Activated CD4-positive, CD25-positive, alpha-beta regulatory T cell treated with anti-CD3 and anti-CD28 coated beads, Interleukin-2, amount 50 U/mL, for 16 hours (primary cell): Measurements from ENCODE around the gene USP17L20.
A peak's percentile ranks its signal among the peaks of the same experiment; 100 is the strongest.
"Not testable (repeated sequence)": the region's sequence is repeated elsewhere in the genome, so short reads cannot be mapped to it uniquely, and the experiment has no call there.

ENCODE experiments used
- DNase-seq: peaks from one replicate; pipeline ENCODE4 v3.0.0-alpha.2; 2020; ENCODE audit warnings: low read depth, low spot score

USP17L20 gene, protein sequence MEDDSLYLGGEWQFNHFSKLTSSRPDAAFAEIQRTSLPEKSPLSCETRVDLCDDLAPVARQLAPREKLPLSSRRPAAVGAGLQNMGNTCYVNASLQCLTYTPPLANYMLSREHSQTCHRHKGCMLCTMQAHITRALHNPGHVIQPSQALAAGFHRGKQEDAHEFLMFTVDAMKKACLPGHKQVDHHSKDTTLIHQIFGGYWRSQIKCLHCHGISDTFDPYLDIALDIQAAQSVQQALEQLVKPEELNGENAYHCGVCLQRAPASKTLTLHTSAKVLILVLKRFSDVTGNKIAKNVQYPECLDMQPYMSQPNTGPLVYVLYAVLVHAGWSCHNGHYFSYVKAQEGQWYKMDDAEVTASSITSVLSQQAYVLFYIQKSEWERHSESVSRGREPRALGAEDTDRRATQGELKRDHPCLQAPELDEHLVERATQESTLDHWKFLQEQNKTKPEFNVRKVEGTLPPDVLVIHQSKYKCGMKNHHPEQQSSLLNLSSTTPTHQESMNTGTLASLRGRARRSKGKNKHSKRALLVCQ

DNA sequence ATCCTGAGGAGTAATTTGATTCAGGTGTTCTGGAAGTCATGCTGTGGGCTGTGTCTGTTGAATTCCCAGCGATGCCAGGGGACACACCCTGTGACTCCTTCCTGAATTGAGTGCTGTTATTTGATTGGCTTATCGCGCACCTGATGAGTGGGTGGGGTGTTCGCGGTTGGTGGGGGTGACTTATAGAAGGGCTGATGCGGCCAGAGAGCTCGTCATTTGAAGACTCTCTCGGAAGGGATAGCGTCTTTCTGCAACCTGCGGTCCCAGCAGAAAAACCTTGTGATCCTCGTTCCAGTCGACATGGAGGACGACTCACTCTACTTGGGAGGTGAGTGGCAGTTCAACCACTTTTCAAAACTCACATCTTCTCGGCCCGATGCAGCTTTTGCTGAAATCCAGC, at the start of gene USP17L20:
Gene USP17L20, plus strand, starts transcription at position 301 of the 400 bp plus-strand sequence. Its CDS starts 0 bp downstream, at position 301.
- DNase-seq, result not testable (repeated sequence)

DNA sequence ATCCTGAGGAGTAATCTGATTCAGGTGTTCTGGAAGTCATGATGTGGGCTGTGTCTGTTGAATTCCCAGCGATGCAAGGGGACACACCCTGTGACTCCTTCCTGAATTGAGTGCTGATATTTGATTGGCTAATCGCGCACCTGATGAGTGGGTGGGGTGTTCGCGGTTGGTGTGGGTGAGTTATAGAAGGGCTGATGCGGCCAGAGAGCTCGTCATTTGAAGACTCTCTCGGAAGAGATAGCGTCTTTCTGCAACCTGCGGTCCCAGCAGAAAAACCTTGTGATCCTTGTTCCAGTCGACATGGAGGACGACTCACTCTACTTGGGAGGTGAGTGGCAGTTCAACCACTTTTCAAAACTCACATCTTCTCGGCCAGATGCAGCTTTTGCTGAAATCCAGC, 47.6 kb upstream of the USP17L20 start, which contains the start of gene USP17L10:
Gene USP17L10, plus strand, starts transcription at position 301 of the 400 bp plus-strand sequence. Its CDS starts 0 bp downstream, at position 301.
- DNase-seq, result not testable (repeated sequence)

DNA sequence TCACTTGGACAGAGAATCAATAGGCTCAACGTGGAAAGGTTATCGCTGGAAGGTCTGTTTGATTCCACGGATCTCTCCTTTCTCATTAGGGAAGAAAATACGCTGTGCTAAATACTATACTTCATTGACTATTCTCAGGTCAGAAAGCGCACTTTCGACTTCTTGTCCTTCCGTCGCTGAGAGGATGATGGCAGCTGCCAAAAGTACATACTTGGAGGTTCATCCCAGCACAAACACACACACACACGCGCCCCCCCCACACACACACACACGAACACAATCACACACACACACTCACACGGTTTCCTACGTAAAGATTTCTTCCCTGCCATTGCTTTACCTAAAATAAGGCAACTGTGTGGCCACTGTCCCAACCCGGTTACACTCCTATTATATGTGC, 43.2 kb upstream of the USP17L20 start:
- DNase-seq, result not testable (repeated sequence)

DNA sequence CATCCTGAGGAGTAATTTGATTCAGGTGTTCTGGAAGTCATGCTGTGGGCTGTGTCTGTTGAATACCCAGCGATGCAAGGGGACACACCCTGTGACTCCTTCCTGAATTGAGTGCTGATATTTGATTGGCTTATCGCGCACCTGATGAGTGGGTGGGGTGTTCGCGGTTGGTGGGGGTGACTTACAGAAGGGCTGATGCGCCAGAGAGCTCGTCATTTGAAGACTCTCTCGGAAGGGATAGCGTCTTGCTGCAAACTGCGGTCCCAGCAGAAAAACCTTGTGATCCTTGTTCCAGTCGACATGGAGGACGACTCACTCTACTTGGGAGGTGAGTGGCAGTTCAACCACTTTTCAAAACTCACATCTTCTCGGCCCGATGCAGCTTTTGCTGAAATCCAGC, 42.8 kb upstream of the USP17L20 start, which contains the start of gene USP17L11:
Gene USP17L11, plus strand, starts transcription at position 301 of the 400 bp plus-strand sequence. Its CDS starts 0 bp downstream, at position 301.
- DNase-seq, result not testable (repeated sequence)

DNA sequence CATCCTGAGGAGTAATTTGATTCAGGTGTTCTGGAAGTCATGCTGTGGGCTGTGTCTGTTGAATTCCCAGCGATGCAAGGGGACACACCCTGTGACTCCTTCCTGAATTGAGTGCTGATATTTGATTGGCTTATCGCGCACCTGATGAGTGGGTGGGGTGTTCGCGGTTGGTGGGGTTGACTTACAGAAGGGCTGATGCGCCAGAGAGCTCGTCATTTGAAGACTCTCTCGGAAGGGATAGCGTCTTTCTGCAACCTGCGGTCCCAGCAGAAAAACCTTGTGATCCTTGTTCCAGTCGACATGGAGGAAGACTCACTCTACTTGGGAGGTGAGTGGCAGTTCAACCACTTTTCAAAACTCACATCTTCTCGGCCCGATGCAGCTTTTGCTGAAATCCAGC, 38.1 kb upstream of the USP17L20 start, which contains the start of gene USP17L12:
Gene USP17L12, plus strand, starts transcription at position 301 of the 400 bp plus-strand sequence. Its CDS starts 0 bp downstream, at position 301.
- not testable (repeated sequence) for DNase-seq

DNA sequence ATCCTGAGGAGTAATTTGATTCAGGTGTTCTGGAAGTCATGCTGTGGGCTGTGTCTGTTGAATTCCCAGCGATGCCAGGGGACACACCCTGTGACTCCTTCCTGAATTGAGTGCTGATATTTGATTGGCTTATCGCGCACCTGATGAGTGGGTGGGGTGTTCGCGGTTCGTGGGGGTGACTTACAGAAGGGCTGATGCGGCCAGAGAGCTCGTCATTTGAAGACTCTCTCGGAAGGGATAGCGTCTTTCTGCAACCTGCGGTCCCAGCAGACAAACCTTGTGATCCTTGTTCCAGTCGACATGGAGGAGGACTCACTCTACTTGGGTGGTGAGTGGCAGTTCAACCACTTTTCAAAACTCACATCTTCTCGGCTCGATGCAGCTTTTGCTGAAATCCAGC, 33.3 kb upstream of the USP17L20 start, which contains the start of gene USP17L13:
Gene USP17L13, plus strand, starts transcription at position 301 of the 400 bp plus-strand sequence. Its CDS starts 0 bp downstream, at position 301.
- DNase-seq, result not testable (repeated sequence)

DNA sequence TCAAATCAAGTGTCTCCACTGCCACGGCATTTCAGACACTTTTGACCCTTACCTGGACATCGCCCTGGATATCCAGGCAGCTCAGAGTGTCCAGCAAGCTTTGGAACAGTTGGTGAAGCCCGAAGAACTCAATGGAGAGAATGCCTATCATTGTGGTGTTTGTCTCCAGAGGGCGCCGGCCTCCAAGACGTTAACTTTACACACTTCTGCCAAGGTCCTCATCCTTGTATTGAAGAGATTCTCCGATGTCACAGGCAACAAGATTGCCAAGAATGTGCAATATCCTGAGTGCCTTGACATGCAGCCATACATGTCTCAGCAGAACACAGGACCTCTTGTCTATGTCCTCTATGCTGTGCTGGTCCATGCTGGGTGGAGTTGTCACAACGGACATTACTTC, 27.7 kb upstream of the USP17L20 start:
- DNase-seq, result not testable (repeated sequence)

DNA sequence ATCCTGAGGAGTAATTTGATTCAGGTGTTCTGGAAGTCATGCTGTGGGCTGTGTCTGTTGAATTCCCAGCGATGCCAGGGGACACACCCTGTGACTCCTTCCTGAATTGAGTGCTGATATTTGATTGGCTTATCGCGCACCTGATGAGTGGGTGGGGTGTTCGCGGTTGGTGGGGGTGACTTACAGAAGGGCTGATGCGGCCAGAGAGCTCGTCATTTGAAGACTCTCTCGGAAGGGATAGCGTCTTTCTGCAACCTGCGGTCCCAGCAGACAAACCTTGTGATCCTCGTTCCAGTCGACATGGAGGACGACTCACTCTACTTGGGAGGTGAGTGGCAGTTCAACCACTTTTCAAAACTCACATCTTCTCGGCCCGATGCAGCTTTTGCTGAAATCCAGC, 23.8 kb upstream of the USP17L20 start, which contains the start of gene USP17L15:
Gene USP17L15, plus strand, starts transcription at position 301 of the 400 bp plus-strand sequence. Its CDS starts 0 bp downstream, at position 301.
- DNase-seq, result not testable (repeated sequence)

DNA sequence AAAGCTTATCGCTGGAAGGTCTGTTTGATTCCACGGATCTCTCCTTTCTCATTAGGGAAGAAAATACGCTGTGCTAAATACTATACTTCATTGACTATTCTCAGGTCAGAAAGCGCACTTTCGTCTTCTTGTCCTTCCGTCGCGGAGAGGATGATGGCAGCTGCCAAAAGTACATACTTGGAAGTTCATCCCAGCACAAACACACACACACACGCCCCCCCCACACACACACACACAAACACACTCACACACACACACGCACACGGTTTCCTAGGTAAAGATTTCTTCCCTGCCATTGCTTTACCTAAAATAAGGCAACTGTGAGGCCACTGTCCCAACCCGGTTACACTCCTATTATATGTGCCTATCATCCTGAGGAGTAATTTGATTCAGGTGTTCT, 19.5 kb upstream of the USP17L20 start:
- DNase-seq, result not testable (repeated sequence)

DNA sequence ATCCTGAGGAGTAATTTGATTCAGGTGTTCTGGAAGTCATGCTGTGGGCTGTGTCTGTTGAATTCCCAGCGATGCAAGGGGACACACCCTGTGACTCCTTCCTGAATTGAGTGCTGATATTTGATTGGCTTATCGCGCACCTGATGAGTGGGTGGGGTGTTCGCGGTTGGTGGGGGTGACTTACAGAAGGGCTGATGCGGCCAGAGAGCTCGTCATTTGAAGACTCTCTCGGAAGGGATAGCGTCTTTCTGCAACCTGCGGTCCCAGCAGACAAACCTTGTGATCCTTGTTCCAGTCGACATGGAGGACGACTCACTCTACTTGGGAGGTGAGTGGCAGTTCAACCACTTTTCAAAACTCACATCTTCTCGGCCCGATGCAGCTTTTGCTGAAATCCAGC, 14.3 kb upstream of the USP17L20 start, which contains the start of gene USP17L17:
Gene USP17L17, plus strand, starts transcription at position 301 of the 400 bp plus-strand sequence. Its CDS starts 0 bp downstream, at position 301.
- not testable (repeated sequence) for DNase-seq

DNA sequence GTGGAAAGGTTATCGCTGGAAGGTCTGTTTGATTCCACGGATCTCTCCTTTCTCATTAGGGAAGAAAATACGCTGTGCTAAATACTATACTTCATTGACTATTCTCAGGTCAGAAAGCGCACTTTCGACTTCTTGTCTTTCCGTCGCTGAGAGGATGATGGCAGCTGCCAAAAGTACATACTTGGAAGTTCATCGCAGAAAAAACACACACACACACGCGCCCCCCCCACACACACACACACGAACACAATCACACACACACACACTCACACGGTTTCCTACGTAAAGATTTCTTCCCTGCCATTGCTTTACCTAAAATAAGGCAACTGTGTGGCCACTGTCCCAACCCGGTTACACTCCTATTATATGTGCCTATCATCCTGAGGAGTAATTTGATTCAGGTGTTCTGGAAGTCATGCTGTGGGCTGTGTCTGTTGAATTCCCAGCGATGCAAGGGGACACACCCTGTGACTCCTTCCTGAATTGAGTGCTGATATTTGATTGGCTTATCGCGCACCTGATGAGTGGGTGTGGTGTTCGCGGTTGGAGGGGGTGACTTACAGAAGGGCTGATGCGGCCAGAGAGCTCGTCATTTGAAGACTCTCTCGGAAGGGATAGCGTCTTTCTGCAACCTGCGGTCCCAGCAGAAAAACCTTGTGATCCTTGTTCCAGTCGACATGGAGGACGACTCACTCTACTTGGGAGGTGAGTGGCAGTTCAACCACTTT, 9.8 kb upstream of the USP17L20 start, which contains the start of gene USP17L18:
Gene USP17L18, plus strand, starts transcription at position 678 of the 728 bp plus-strand sequence. Its CDS starts 0 bp downstream, at position 678.
- peak; percentile 1 for DNase-seq

DNA sequence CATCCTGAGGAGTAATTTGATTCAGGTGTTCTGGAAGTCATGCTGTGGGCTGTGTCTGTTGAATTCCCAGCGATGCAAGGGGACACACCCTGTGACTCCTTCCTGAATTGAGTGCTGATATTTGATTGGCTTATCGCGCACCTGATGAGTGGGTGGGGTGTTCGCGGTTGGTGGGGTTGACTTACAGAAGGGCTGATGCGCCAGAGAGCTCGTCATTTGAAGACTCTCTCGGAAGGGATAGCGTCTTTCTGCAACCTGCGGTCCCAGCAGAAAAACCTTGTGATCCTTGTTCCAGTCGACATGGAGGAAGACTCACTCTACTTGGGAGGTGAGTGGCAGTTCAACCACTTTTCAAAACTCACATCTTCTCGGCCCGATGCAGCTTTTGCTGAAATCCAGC, 4.8 kb upstream of the USP17L20 start, which contains the start of gene USP17L19:
Gene USP17L19, plus strand, starts transcription at position 301 of the 400 bp plus-strand sequence. Its CDS starts 0 bp downstream, at position 301.
- not testable (repeated sequence) for DNase-seq

DNA sequence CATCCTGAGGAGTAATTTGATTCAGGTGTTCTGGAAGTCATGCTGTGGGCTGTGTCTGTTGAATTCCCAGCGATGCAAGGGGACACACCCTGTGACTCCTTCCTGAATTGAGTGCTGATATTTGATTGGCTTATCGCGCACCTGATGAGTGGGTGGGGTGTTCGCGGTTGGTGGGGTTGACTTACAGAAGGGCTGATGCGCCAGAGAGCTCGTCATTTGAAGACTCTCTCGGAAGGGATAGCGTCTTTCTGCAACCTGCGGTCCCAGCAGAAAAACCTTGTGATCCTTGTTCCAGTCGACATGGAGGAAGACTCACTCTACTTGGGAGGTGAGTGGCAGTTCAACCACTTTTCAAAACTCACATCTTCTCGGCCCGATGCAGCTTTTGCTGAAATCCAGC, 4.6 kb downstream of the USP17L20 start, which contains the start of gene USP17L21:
Gene USP17L21, plus strand, starts transcription at position 301 of the 400 bp plus-strand sequence. Its CDS starts 0 bp downstream, at position 301.
- not testable (repeated sequence) for DNase-seq

DNA sequence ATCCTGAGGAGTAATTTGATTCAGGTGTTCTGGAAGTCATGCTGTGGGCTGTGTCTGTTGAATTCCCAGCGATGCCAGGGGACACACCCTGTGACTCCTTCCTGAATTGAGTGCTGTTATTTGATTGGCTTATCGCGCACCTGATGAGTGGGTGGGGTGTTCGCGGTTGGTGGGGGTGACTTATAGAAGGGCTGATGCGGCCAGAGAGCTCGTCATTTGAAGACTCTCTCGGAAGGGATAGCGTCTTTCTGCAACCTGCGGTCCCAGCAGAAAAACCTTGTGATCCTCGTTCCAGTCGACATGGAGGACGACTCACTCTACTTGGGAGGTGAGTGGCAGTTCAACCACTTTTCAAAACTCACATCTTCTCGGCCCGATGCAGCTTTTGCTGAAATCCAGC, 9.4 kb downstream of the USP17L20 start, which contains the start of gene USP17L22:
Gene USP17L22, plus strand, starts transcription at position 301 of the 400 bp plus-strand sequence. Its CDS starts 0 bp downstream, at position 301.
- not testable (repeated sequence) for DNase-seq

DNA sequence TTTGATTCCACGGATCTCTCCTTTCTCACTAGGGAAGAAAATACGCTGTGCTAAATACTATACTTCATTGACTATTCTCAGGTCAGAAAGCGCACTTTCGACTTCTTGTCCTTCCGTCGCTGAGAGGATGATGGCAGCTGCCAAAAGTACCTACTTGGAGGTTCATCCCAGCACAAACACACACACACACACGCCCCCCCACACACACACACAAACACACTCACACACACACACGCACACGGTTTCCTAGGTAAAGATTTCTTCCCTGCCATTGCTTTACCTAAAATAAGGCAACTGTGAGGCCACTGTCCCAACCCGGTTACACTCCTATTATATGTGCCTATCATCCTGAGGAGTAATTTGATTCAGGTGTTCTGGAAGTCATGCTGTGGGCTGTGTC, 13.8 kb downstream of the USP17L20 start:
- peak; percentile 0 for DNase-seq
